HG03565 (cell line): Measurements from ENCODE around the gene PCDH9.

Source experiments
- ATAC-seq: cut with Tn5 transposase; IDR thresholded peaks from one replicate; pipeline ENCODE4 v1.9.1; 2021; ENCODE audit warnings: mild to moderate bottlenecking, moderate library complexity; ENCODE audit not compliant: unreplicated experiment

Gene PCDH9

GRCh38 chr13:66508153-66508909, 721.8 kb downstream of the PCDH9 start:
- no peak for ATAC-seq

- peak; percentile 67 for ATAC-seq
Observed at GRCh38 chr13:66506979-66507378, 723.2 kb downstream of the PCDH9 start.

- no peak for ATAC-seq
Observed at GRCh38 chr13:66506051-66506777, 723.9 kb downstream of the PCDH9 start.

GRCh38 chr13:66503890-66504289, 726.2 kb downstream of the PCDH9 start:
- ATAC-seq, result no peak

GRCh38 chr13:66501181-66501580, 729.0 kb downstream of the PCDH9 start:
- no peak for ATAC-seq

- peak; percentile 49 for ATAC-seq
Observed at GRCh38 chr13:66492479-66492878, 737.7 kb downstream of the PCDH9 start.

GRCh38 chr13:66491251-66491650, 738.9 kb downstream of the PCDH9 start:
- no peak for ATAC-seq

- no peak for ATAC-seq
Observed at GRCh38 chr13:66489586-66489985, 740.5 kb downstream of the PCDH9 start.

GRCh38 chr13:66489172-66489571, 741.0 kb downstream of the PCDH9 start:
- no peak for ATAC-seq

- ATAC-seq, result no peak
Observed at GRCh38 chr13:66483712-66484111, 746.4 kb downstream of the PCDH9 start.

- ATAC-seq, result no peak
Observed at GRCh38 chr13:66482836-66483235, 747.3 kb downstream of the PCDH9 start.

- ATAC-seq, result no peak
Observed at GRCh38 chr13:66477816-66478215, 752.3 kb downstream of the PCDH9 start.

- ATAC-seq, result no peak
Observed at GRCh38 chr13:66475061-66475460, 755.1 kb downstream of the PCDH9 start.

GRCh38 chr13:66469745-66470144, 760.4 kb downstream of the PCDH9 start:
- ATAC-seq, result no peak

GRCh38 chr13:66468656-66469055, 761.5 kb downstream of the PCDH9 start:
- ATAC-seq, result no peak

GRCh38 chr13:66462187-66462586, 767.9 kb downstream of the PCDH9 start:
- ATAC-seq, result no peak

- ATAC-seq, result no peak
Observed at GRCh38 chr13:66461021-66461420, 769.1 kb downstream of the PCDH9 start.

- no peak for ATAC-seq
Observed at GRCh38 chr13:66459634-66460033, 770.5 kb downstream of the PCDH9 start.

GRCh38 chr13:66459143-66459542, 771.0 kb downstream of the PCDH9 start:
- ATAC-seq, result no peak

- ATAC-seq, result no peak
Observed at GRCh38 chr13:66446413-66446812, 783.7 kb downstream of the PCDH9 start.

- no peak for ATAC-seq
Observed at GRCh38 chr13:66443926-66444325, 786.2 kb downstream of the PCDH9 start.

- no peak for ATAC-seq
Observed at GRCh38 chr13:66440938-66441337, 789.2 kb downstream of the PCDH9 start.
